Suppressor macrophage treated with lipopolysaccharide for 1 hour (primary cell): Measurements from ENCODE around the gene INSYN2B.

ENCODE experiments used
- DNase-seq, 3 donors: peaks; one replicate each; pipeline ENCODE4 v3.0.0-alpha.2; 2020 to 2022

The INSYN2B gene

DNA sequence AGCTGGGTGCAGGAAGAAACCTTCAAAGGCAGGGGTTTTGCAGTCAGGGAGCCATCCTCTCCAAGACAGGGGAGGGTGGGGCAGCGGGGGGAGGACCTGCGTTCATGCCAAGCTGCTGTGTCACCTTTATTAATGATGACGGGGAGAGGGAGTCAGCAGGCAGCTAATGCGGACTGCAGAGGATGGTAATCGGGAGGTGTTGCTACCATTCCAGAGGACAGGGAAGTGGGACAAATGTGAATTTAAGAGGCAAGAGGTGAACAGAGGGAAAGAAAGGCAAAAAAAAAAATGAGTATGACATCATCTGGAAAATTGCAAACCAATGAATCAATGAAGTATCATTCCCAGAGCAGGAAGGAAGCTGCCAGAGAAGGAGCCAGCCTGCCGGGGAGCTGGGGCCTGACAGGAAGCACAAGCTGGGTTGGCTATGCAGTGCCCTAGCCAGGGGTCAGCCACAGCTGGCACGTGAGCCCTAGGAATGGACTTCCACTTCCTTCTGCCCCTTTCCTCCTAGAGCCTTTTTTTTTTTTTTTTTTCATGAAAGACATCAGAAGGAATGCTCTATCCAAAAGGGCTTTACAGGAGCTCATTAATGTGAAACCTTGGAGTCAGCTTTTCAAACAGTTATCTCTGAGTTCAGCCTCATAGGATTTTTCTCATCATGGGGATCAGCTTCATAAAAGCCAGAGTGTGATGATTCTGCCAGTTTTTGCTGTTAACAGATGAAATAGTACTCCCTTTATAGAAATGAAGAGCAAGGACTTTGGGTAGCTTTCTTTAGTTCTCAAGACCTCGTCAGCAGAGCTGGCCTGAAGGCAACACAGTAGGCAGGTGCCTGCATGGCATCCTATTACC lies 9.2 kb downstream of the INSYN2B start:
- peak; percentile 39 to 79 (median 61) for DNase-seq

DNA sequence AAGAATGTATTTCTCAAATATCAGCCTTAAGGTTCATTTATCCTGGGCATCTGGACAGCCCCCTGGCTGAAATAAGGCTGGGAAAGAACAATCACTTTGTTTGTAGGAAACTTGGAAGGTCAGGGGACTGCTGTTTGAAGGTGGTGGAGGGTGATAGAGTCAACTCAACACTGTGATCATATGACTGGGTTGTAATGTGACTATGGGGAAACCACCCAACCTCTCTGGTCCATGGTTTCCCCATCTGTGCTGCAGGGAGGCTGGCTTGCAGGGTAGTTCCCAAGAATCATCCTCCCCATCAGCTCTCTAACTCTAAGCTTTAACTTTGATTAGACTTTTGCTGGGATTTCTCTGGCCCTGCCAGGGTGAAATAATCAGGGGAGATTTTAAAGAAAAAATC lies 10.0 kb downstream of the INSYN2B start:
- peak; percentile 61 to 65 (median 65) for DNase-seq

DNA sequence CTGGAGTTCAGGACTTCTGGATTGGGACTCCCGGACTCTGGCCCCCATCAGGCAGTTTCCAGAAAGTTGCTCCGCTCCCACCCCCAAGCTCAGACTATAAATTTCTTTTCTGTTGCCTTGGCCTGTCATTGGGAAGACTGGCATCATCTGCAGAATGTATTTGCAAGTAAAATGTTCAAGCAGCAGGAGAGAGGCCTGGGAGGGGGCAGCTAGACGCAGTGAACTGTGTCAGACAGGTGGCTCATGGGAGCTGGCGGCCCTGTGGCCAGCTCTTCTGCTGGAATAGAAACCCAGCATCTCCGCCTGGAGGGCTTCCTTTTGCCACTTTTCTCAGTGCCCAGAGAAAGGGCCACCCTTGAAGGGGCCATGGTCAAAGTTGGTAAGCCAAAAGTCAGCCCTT lies 16.0 kb downstream of the INSYN2B start:
- DNase-seq: no peak

DNA sequence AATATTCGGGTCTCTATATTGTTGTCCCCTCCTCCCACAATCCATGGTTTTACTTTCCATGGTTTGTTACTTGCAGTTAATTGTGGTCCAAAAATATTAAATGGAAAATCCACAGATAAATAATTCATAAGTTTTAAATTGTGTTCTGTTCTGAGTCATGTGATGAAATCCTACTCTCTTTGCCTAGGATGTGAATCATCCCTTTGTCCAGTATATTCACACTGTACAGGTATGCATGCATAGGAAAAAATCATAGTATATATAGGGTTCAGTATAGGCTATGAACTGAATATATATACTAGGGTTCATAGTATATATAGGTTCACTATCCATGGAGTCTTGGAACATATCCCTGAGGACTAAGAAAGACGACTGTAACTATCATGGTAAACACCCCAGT lies 19.6 kb downstream of the INSYN2B start:
- no peak for DNase-seq

DNA sequence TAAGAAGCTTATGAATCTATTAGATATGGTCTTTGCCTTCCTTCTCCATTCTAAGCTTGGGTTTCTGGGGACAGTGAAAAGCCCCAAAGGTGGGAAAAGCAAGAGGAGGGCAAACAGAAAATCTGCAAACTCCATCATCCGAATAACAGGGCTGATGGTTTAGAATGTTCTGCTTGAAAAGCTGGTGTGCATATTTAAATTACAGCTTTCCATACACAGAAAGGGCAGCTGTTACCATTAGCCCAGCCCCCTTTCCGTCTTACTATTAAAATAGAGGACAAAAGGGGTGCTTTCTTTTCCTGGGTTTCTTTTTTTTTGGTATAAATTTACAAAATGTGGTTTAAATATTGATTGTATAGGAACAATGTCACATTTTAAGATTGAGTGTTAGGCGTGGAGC lies 22.0 kb downstream of the INSYN2B start:
- DNase-seq: no peak

DNA sequence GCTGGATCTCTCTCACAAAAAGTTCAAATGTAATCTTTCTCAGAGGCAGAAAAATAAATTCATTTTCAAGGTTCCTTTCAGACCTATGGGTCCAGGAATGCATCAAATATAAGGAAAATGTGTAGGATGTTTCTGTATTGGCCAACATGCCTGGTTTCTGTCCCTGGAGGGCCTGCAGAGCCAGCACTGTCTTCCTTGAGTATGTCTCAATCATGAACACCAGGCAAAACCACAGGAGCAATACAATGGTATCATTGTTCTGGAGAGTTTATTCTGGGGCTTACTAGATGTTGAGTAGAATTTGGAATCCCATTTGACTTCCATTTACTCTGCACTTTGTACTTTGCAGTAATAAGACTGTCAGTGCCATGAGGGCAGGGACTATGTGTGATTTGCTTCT lies 23.5 kb downstream of the INSYN2B start:
- DNase-seq: no peak

DNA sequence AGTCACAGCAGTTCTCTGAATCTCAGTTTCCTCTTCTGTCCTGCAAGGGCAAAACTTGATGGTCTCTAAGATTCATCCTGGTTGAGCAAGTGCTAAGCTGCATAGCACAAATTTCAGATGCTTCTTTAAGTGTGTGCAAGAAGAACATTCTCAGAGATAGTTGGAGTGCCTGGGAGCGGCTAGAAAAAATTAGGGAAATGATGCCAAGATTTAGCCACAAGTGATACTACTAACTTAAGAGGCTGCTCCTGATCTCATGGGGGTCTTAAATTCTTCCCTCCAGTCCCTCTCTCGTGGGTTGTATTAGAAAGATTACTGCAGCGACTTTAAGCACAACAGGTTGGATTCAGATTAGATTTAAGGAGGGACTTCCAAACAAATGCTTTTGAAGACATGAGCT lies 24.2 kb downstream of the INSYN2B start:
- no peak for DNase-seq

DNA sequence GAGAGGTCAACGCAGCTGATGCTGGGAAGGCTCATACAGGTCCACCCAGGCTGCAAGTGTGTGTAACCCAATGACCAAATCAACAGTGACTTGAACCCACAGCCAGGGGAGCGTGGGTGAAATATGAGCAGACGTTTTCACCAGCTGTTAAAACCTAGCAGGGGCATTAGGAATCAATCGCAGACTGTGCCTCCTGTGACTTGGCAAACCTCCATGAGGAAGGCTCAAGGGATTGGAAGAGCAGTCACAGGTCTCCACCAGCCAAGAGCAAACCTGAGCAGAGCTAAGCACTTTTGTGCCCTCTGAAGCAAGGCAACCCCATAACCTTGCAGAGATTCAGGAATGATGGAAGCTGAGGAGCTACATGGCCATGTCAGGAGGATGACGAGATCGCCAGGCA lies 25.5 kb downstream of the INSYN2B start:
- no peak for DNase-seq

DNA sequence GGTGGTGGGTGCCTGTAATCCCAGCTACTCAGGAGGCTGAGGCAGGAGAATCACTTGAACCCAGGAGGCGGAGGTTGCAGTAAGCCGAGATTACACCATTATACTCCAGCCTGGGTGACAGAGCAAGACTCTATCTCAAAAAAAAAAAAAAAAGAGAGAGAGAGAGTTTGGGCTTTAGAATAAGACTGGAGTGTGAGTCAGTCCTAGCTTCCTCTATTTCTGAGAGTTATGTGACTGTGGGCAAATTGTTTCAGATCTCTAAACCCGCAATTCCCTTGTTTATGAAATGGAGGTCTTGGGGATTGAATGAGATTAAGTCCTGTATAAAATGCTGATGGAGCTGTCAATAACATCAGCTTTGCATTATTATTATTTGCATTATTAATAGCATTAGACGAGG lies 27.1 kb downstream of the INSYN2B start:
- DNase-seq: peak; percentile 55 to 85 (median 82)

DNA sequence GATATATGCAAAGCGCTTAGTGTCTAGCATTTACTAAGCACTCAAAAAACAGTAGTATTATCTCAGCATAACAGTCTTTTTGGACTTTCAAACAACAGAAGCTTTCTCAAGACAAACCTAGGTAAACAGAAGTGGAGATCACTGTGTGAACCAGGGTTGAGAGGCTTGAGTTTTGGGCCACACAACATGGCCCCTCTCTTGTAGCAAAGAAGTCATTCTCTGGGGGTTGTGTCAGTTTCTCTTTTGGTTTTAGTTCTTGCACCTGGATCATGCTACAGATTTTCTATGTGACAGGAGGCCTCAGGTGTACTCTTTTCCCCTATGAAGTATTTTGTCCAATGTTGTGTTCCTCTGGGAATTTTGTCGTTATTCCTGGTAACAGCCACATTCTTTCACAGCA lies 30.0 kb downstream of the INSYN2B start:
- no peak for DNase-seq

DNA sequence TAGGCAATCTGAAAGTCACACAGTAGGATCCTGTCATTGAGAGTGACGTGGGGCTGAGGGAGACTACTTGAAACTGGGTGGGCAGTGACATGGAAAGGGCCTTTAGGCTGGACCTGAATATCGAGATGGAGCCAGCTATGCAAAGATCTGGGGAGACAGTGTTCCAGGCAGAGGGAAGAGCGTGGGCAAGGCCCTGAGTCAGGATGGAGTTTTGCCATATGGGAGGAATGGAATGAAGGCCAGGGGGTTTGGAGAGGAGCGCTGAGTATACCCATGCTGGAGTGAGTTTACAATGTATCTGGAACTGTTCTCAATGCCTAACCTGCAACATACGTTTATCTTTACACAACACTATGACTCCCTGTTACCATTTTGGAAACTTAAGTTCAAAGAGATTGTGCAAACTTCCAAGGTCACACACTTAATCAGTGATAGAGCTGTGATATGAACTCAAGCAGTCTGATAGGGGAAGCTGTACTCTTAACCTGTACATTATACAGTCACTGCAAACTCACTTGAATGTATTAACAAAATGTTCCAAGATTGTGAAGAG lies 33.5 kb downstream of the INSYN2B start:
- no peak for DNase-seq

DNA sequence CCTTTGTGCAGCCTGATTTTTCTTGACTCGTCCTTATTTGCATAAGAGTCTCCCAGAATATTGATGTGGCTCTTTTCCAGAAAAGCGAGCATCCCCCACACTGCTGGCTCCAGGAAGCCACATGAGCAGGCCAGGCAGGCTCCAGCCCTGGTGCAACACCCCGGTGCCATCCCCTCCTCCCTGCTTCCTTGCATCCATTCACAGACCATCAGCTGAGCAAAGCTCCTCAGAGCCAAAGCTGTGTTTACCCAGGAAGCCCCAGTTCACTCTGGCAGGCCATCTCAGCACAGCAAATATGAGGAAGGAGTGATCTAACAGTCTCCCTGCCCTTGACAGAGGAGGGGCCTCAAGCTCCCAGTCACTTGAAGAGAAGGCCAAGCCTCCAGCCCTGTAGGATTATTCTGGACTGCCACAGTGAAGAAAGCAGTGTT lies 34.4 kb downstream of the INSYN2B start:
- peak; percentile 14 to 65 (median 50) for DNase-seq

DNA sequence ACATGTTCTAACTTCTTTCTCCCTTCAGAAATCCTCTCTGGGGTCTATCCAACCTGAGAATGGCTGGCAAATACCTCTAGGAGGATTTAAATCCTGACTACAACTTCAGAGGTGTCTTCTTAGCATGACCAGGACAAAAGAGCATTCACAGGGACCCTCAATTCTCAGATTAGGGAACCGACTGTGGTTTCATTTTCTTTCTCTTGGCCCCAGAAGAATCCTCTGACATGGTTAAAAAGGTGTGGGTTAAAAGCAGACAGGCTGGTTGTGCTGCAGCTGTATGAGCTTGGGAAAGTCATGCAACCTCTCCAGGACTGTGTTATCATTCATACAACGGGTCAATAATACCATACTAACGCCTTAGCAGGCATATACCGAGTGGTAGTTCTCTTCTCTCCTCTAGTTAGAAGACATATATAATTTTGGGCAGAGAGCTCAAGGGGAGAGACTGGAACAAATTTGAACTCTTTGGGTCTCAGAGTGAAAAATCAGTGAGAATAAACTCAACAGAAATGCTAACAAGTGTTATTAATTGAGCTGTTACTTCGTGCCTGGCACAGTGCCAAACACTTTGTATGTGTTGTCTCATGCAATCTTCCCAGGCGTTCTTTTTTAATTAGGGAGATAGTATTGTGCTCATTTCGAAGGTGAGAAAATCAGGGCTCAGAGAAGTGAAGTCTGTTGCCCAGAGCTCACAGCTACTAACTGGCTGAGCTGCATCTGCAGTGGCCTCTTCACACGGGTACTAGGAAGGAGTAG lies 35.2 kb downstream of the INSYN2B start:
- DNase-seq: no peak

DNA sequence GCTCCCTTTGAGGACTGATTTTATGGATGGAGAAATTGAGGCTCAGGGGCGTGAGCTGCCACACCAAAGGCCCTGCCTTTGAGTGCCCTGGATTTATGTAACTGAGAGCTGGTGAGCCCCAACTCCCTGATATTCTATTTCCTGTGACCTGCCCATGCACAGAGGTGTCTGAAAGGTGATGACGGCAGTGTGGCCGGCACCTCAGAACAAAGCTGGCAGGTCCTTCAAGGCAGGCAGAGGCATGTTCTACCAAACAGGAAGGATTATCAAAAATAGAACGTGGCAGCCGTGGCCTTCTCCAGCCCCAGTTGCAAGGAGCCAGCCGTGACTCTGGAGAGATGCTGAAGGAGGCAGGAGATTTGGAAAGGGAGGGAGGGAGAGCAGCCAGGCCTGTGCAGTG lies 36.2 kb downstream of the INSYN2B start:
- DNase-seq: no peak

DNA sequence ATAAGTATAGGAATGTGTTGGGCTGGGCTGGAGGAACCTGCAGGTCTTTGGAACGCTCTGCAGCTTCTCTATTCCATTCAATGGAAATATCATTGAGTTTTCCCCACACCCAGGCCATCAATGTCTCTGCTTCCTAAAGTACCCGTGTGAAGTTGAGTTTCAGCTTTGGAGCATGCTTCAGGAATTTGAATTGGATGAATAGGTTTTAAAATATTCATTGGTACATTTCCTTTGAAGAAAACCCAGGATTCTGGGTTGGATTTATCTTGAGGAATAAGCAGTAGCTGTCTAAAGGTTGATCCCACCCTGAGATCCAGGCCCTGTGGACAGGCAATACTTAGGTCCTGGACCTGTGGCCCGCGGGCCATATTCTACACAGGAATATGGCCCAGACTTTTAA lies 37.3 kb downstream of the INSYN2B start:
- no peak for DNase-seq

DNA sequence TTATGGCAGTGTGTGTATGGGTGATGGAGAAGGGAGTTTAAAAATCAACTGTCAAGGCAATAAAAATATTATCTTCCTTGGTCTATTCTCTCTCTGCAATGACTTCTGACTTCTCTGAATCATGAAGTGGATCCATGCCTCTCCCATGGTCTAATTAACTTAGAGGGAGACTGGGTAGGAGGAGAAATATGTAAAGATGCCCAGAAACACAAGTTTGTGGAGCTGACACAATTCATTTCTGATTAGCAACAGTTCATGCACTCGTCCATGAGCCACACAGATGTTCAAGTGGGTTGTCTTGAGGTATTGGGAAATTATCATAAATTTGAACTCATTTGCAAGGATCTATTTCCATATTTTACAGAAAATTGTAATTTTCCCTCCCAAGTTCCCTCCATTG lies 38.1 kb downstream of the INSYN2B start:
- DNase-seq: no peak

DNA sequence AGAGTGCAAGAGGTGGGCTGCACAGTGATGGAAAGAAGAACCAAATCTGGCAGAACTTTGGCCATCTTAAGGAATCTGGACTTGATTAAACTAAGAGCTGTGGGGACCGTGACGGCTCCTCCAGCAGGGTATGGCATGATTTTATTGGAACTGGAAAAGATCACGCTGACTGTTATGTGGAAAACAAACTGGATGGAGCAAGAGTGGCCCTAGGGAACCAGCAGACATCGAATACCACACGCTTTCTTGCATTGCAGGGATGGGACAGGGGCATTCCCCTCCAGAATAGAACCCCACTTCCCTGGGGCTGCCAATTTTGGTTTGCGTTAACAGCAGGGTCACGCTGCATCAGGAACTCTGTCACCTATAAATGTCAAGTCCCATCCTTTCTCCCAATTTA lies 38.8 kb downstream of the INSYN2B start:
- no peak for DNase-seq

DNA sequence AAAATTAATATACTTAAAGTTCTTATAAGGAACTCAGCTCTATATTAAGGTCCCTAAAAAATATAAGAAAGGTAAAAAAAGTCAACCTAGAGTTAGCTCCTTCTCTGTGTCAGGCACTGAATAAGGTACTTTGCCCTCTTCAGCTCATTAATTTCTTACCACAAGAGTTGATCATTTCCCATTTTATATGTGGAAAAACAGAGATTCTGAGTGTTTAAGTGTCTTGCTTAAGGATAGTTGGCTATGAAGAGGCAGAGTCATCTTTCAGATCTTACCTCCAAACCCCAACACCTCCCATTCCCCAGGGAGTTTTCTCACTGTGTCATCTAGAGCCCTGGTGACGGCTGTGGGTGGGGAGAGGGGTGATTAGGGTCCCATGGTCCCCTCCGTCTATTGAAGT lies 40.6 kb downstream of the INSYN2B start:
- no peak for DNase-seq

DNA sequence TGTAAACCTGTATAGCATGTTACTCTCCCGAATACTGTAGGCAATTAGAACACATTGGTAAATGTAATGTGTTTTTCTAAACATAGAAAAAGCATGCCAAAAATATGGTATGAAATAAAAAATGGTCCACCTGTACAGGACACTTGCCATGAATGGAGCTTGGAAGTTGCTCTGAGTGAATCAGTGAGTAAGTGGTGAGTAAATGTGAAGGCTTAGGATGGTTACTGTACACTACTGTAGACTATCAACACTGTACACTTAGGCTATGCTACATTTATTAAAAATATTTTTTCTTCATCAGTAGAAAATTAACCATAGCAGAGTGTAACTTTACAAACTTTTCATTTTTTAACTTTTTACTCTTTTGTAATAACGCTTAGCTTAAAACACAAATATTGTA lies 41.9 kb downstream of the INSYN2B start:
- DNase-seq: no peak

DNA sequence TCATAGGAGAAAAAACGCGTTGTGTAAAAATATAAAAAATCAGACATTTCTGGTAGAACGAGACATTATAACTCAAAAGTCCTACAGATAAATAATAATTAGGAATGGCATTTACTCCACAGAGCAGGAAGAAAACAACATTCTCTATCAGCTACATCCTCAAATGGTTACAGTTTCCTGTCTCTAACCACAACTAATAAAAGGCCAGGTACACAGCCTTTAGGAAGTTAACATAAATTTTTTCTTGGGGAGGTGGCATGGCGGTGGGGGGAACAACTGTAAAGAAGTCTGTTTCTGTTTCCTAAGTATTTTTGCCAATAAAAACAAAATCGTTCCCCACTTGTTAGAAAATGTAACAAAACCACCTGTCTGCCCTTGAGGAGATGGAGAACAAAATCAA lies 44.5 kb downstream of the INSYN2B start:
- DNase-seq: no peak

DNA sequence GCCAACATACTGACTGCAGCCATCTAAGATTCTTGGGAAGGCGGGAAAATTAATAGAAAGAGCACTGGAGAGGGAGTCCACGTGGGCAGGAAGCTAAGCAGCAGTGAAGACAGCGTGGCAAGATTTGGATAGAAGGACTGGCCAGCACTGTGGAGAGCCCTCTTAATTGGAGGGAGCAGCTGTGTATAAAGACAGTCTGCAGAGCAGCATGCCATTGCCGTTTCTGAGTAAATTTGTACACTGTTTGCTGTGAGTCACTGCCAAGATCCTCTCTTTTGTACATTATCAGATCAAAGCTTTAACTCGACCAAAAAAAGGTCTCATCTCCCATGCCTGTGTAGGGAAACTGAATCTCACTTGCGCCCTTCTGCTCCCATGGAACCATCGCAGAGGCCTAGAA lies 45.3 kb downstream of the INSYN2B start:
- DNase-seq: no peak

DNA sequence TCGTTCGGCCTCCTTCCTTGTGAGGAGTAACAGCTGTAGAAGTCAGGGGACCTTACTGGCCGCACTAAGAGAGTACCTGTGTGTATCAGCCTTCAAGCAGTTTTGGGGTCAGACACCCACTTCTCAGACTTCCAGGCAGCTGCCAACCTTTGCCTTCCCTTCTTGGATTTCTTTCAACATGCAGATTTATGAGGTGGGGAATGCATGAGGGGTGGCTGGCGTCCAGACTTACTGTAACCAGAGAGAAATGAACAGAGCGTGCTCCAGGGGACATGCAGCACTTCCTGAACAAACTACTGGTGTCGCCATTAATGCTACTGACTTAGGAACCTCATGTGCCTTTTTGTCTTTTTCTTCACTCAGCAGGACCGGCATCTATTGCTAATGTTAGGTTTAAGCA lies 46.7 kb downstream of the INSYN2B start:
- DNase-seq: no peak

DNA sequence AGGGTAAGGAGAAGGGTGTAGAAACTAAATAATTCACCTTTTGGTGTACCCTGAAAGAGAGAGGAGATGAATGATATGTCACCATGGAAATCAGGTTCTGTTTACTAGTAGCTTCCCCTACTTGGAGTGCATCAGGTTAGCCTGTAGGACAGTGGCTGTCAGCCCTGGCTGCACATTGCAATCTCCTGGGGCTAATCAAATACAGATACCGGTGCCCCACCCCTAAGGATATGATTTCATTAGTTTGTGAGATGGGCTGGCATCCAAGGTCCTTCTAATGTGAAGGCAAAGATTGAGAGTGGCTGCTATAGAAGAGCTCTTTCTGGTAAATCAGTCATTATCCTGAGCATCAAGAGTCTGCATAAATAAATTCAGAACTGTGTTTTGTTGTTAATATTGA lies 47.2 kb downstream of the INSYN2B start:
- DNase-seq: no peak

DNA sequence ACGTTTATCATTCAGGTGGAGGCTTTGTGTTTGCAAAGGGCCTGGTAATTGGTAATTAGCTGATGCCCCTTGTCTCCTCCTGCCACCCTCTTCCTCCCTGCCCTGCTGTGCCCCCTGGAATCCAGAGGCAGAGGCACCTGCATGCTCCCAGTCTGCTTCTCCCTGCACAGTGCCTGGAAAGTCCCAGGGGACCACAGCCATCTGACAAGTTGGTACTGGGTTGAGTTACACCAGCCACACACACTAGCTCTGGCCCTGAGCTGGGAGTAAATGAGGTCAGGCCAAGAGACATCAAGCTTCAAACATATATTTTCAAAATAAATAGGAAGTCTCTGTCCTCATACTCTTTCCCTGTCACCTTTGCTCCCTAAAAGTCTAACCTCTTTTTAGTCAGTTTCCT lies 56.3 kb downstream of the INSYN2B start:
- no peak for DNase-seq
